ENCODE data around the gene SERPINB7.

The SERPINB7 gene

GRCh38 chr18:63848159-63848558 lies 72.9 kb downstream of the SERPINB7 start:
- H3K79me2 ChIP-seq (ENCODE audit: insufficient read depth, low read length) = no peaks in the 10 kb centered on the region
- no peak overlapping the region for H3K27ac ChIP-seq (ENCODE audit: low read length)
- TF ChIP-seq, protein P1, sequence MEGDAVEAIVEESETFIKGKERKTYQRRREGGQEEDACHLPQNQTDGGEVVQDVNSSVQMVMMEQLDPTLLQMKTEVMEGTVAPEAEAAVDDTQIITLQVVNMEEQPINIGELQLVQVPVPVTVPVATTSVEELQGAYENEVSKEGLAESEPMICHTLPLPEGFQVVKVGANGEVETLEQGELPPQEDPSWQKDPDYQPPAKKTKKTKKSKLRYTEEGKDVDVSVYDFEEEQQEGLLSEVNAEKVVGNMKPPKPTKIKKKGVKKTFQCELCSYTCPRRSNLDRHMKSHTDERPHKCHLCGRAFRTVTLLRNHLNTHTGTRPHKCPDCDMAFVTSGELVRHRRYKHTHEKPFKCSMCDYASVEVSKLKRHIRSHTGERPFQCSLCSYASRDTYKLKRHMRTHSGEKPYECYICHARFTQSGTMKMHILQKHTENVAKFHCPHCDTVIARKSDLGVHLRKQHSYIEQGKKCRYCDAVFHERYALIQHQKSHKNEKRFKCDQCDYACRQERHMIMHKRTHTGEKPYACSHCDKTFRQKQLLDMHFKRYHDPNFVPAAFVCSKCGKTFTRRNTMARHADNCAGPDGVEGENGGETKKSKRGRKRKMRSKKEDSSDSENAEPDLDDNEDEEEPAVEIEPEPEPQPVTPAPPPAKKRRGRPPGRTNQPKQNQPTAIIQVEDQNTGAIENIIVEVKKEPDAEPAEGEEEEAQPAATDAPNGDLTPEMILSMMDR (IDR thresholded peaks at IDR 0.05; ENCODE audit: borderline replicate concordance, extremely low read depth, low read length, poor library complexity, severe bottlenecking) = peak; percentile 71
- no peak for TF ChIP-seq EZH2 (IDR thresholded peaks at IDR 0.05; ENCODE audit: borderline replicate concordance, low read depth, low read length, severe bottlenecking)
- no peaks in the 10 kb centered on the region for H3K4me1 ChIP-seq (ENCODE audit: insufficient read depth, low read length)
- ATAC-seq (ENCODE audit: insufficient read depth, low read depth) = peak; percentile 66
- H3K9me3 ChIP-seq (ENCODE audit: insufficient read depth, low read length, severe bottlenecking) = no peaks in the 10 kb centered on the region
- H3K9ac ChIP-seq (ENCODE audit: low read depth, low read length) = no peak overlapping the region
- no peak overlapping the region for H3K4me3 ChIP-seq (ENCODE audit: low read depth in 1 of 2, low read length in 2 of 2)
- DNase-seq = peak; percentile 7
- H2AFZ ChIP-seq (ENCODE audit: low read depth, low read length) = no peak overlapping the region
- no peaks in the 10 kb centered on the region for H4K20me1 ChIP-seq (ENCODE audit: insufficient read depth, low read length)
- no peak overlapping the region for H3K4me2 ChIP-seq (ENCODE audit: insufficient read depth, low read length)
- H3K36me3 ChIP-seq (ENCODE audit: insufficient read depth, low read length) = no peaks in the 10 kb centered on the region
- H3K27me3 ChIP-seq (ENCODE audit: insufficient read depth, low read length, poor library complexity) = peaks cover 11% of the 10 kb centered on the region

DNA sequence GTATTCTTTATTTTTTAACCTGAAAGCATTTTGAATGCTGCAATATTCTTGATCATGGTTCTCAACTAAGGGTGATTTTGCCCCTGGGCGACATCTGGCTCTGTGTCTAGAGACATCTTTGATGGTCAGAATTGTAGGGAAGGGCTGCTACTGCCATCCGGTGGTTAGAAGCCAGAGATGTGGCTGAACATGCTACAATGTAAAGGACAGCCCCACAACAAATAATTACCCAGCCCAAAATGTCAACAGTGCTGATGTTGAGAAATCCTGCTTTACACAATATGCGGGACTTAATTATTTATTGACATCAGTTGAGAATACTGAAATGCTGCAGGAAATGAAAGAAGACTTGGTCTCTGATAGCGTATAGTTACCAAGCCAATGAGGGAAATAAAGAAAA lies 74.8 kb downstream of the SERPINB7 start:
- H3K36me3 ChIP-seq (ENCODE audit: insufficient read depth, low read length) = no peaks in the 10 kb centered on the region
- TF ChIP-seq EZH2 (IDR thresholded peaks at IDR 0.05; ENCODE audit: borderline replicate concordance, low read depth, low read length, severe bottlenecking) = no peak
- TF ChIP-seq, protein P1 (IDR thresholded peaks at IDR 0.05; ENCODE audit: borderline replicate concordance, extremely low read depth, low read length, poor library complexity, severe bottlenecking) = peak; percentile 64
- no peak overlapping the region for H3K4me3 ChIP-seq (ENCODE audit: low read depth in 1 of 2, low read length in 2 of 2)
- H3K9me3 ChIP-seq (ENCODE audit: insufficient read depth, low read length, severe bottlenecking) = no peaks in the 10 kb centered on the region
- no peak overlapping the region for H3K27ac ChIP-seq (ENCODE audit: low read length)
- ATAC-seq (ENCODE audit: insufficient read depth, low read depth) (peak; percentile 76), DNase-seq (peak; percentile 29)
- no peaks in the 10 kb centered on the region for H3K4me1 ChIP-seq (ENCODE audit: insufficient read depth, low read length)
- no peaks in the 10 kb centered on the region for H4K20me1 ChIP-seq (ENCODE audit: insufficient read depth, low read length)
- H3K4me2 ChIP-seq (ENCODE audit: insufficient read depth, low read length) = no peak overlapping the region
- no peak overlapping the region for H2AFZ ChIP-seq (ENCODE audit: low read depth, low read length)
- peaks cover 7% of the 10 kb centered on the region for H3K27me3 ChIP-seq (ENCODE audit: insufficient read depth, low read length, poor library complexity)
- H3K9ac ChIP-seq (ENCODE audit: low read depth, low read length) = no peak overlapping the region
- no peaks in the 10 kb centered on the region for H3K79me2 ChIP-seq (ENCODE audit: insufficient read depth, low read length)

DNA sequence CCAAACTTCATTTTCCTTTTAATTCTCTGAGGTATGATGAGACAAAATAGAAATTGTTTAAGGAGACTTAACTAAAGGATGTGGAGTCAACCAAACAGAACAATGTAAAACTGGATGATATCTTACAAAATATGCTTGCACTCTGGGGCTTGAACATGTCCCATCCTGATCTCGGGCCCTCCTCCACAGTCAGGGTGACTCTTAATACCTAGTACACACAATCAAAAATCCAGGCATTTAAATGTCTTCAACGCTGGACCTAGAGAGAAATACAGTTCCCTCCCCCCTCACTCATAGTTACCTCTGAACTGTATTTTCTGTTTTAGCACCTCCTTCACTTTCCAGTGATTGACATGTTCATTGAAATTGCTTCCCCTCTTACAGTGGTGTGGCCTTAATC lies 75.4 kb downstream of the SERPINB7 start:
- no peak overlapping the region for H3K4me3 ChIP-seq (ENCODE audit: low read depth in 1 of 2, low read length in 2 of 2)
- H4K20me1 ChIP-seq (ENCODE audit: insufficient read depth, low read length) = no peaks in the 10 kb centered on the region
- H3K9me3 ChIP-seq (ENCODE audit: insufficient read depth, low read length, severe bottlenecking) = no peaks in the 10 kb centered on the region
- no peak overlapping the region for H3K9ac ChIP-seq (ENCODE audit: low read depth, low read length)
- H3K4me1 ChIP-seq (ENCODE audit: insufficient read depth, low read length) = no peaks in the 10 kb centered on the region
- H3K27me3 ChIP-seq (ENCODE audit: insufficient read depth, low read length, poor library complexity) = peaks cover 7% of the 10 kb centered on the region
- no peaks in the 10 kb centered on the region for H3K36me3 ChIP-seq (ENCODE audit: insufficient read depth, low read length)
- no peak for TF ChIP-seq EZH2 (IDR thresholded peaks at IDR 0.05; ENCODE audit: borderline replicate concordance, low read depth, low read length, severe bottlenecking)
- TF ChIP-seq, protein P1 (IDR thresholded peaks at IDR 0.05; ENCODE audit: borderline replicate concordance, extremely low read depth, low read length, poor library complexity, severe bottlenecking) = no peak
- ATAC-seq (ENCODE audit: insufficient read depth, low read depth) = no peak
- no peak overlapping the region for H3K4me2 ChIP-seq (ENCODE audit: insufficient read depth, low read length)
- no peak overlapping the region for H2AFZ ChIP-seq (ENCODE audit: low read depth, low read length)
- no peak overlapping the region for H3K27ac ChIP-seq (ENCODE audit: low read length)
- no peaks in the 10 kb centered on the region for H3K79me2 ChIP-seq (ENCODE audit: insufficient read depth, low read length)
- DNase-seq = no peak

Data from DND-41 (cell line).